ENCODE data around the gene INF2.

The INF2 gene

GRCh38 chr14:104678901-104679705 is 10.3 kb upstream of the INF2 start:
- no peak for TF ChIP-seq ZFX (IDR thresholded peaks at IDR 0.05; ENCODE audit: borderline replicate concordance)
- TF ChIP-seq CTCF (IDR thresholded peaks at IDR 0.05): no peak
- no peak overlapping the region for H3K27ac ChIP-seq

- no peak for TF ChIP-seq CTCF (IDR thresholded peaks at IDR 0.05)
- TF ChIP-seq ZFX (IDR thresholded peaks at IDR 0.05; ENCODE audit: borderline replicate concordance): no peak
- no peak overlapping the region for H3K27ac ChIP-seq
These were observed 9.2 kb upstream of the INF2 start for GRCh38 chr14:104680056-104680805.

- no peak for TF ChIP-seq ZFX (IDR thresholded peaks at IDR 0.05; ENCODE audit: borderline replicate concordance)
- peak; percentile 9; the same call in 1 of the 2 replicates for TF ChIP-seq CTCF (IDR thresholded peaks at IDR 0.05)
- no peak overlapping the region for H3K27ac ChIP-seq
These were observed 8.4 kb upstream of the INF2 start for GRCh38 chr14:104680806-104681688.

GRCh38 chr14:104681689-104682074 is 7.7 kb upstream of the INF2 start:
- TF ChIP-seq CTCF (IDR thresholded peaks at IDR 0.05): no peak
- TF ChIP-seq ZFX (IDR thresholded peaks at IDR 0.05; ENCODE audit: borderline replicate concordance): no peak
- no peak overlapping the region for H3K27ac ChIP-seq

GRCh38 chr14:104682107-104682593 is 7.3 kb upstream of the INF2 start:
- TF ChIP-seq ZFX (IDR thresholded peaks at IDR 0.05; ENCODE audit: borderline replicate concordance) (no peak), CTCF (IDR thresholded peaks at IDR 0.05) (no peak)
- no peak overlapping the region for H3K27ac ChIP-seq

GRCh38 chr14:104683653-104684448 is 5.6 kb upstream of the INF2 start:
- H3K27ac ChIP-seq: no peak overlapping the region
- TF ChIP-seq CTCF (IDR thresholded peaks at IDR 0.05) (no peak), ZFX (IDR thresholded peaks at IDR 0.05; ENCODE audit: borderline replicate concordance) (no peak)
